Measurements from ENCODE around the gene HDAC3.

The HDAC3 gene

GRCh38 chr5:141657937-141658545 lies 21.4 kb upstream of the HDAC3 start:
- no peak for DNase-seq (ENCODE audit: low read depth)

- no peak for DNase-seq (ENCODE audit: low read depth)
Measured at GRCh38 chr5:141657404-141657803, 20.8 kb upstream of the HDAC3 start.

- DNase-seq (ENCODE audit: low read depth): no peak
Measured at GRCh38 chr5:141656396-141656795, 19.7 kb upstream of the HDAC3 start.

GRCh38 chr5:141655020-141655419 lies 18.4 kb upstream of the HDAC3 start:
- DNase-seq (ENCODE audit: low read depth): no peak

- DNase-seq (ENCODE audit: low read depth): no peak
Measured at GRCh38 chr5:141654298-141654697, 17.6 kb upstream of the HDAC3 start.

- no peak for DNase-seq (ENCODE audit: low read depth)
Measured at GRCh38 chr5:141651728-141652105, 15.1 kb upstream of the HDAC3 start.

- DNase-seq (ENCODE audit: low read depth): peak; percentile 75
Measured at GRCh38 chr5:141650851-141651727, 14.4 kb upstream of the HDAC3 start, which contains the start of gene FCHSD1. Gene FCHSD1, minus strand, starts transcription at chr5:141651418. Its CDS starts 50 bp downstream, at chr5:141651368.

GRCh38 chr5:141649972-141650371 lies 13.3 kb upstream of the HDAC3 start:
- no peak for DNase-seq (ENCODE audit: low read depth)

GRCh38 chr5:141649056-141649688 lies 12.5 kb upstream of the HDAC3 start:
- DNase-seq (ENCODE audit: low read depth): no peak

- DNase-seq (ENCODE audit: low read depth): no peak
Measured at GRCh38 chr5:141647851-141648250, 11.2 kb upstream of the HDAC3 start.

- DNase-seq (ENCODE audit: low read depth): no peak
Measured at GRCh38 chr5:141647242-141647641, 10.6 kb upstream of the HDAC3 start.

- DNase-seq (ENCODE audit: low read depth): no peak
Measured at GRCh38 chr5:141646026-141646425, 9.4 kb upstream of the HDAC3 start.

GRCh38 chr5:141641634-141642267 lies 5.1 kb upstream of the HDAC3 start:
- DNase-seq (ENCODE audit: low read depth): no peak

- DNase-seq (ENCODE audit: low read depth): no peak
Measured at GRCh38 chr5:141640698-141641097, 4.0 kb upstream of the HDAC3 start.

- no peak for DNase-seq (ENCODE audit: low read depth)
Measured at GRCh38 chr5:141640051-141640415, 3.4 kb upstream of the HDAC3 start.

- no peak for DNase-seq (ENCODE audit: low read depth)
Measured at GRCh38 chr5:141639357-141640050, 2.9 kb upstream of the HDAC3 start.

- DNase-seq (ENCODE audit: low read depth): no peak
Measured at GRCh38 chr5:141638771-141639170, 2.1 kb upstream of the HDAC3 start.

GRCh38 chr5:141637767-141638419 lies 1.2 kb upstream of the HDAC3 start:
- DNase-seq (ENCODE audit: low read depth): peak; percentile 81

- DNase-seq (ENCODE audit: low read depth): no peak
Measured at GRCh38 chr5:141637123-141637766, 596 bp upstream of the HDAC3 start.

GRCh38 chr5:141636106-141636412 lies 590 bp downstream of the HDAC3 start:
- no peak for DNase-seq (ENCODE audit: low read depth)

- DNase-seq (ENCODE audit: low read depth): no peak
Measured at GRCh38 chr5:141635646-141636045, 1.0 kb downstream of the HDAC3 start.
